OCI-M1 (cell line): ENCODE results near the gene ZNF608.

ENCODE experiments used
- DNase-seq: peaks from one replicate; lab custom pipeline; 2025; lab: John Stamatoyannopoulos, UW

The ZNF608 gene

DNA sequence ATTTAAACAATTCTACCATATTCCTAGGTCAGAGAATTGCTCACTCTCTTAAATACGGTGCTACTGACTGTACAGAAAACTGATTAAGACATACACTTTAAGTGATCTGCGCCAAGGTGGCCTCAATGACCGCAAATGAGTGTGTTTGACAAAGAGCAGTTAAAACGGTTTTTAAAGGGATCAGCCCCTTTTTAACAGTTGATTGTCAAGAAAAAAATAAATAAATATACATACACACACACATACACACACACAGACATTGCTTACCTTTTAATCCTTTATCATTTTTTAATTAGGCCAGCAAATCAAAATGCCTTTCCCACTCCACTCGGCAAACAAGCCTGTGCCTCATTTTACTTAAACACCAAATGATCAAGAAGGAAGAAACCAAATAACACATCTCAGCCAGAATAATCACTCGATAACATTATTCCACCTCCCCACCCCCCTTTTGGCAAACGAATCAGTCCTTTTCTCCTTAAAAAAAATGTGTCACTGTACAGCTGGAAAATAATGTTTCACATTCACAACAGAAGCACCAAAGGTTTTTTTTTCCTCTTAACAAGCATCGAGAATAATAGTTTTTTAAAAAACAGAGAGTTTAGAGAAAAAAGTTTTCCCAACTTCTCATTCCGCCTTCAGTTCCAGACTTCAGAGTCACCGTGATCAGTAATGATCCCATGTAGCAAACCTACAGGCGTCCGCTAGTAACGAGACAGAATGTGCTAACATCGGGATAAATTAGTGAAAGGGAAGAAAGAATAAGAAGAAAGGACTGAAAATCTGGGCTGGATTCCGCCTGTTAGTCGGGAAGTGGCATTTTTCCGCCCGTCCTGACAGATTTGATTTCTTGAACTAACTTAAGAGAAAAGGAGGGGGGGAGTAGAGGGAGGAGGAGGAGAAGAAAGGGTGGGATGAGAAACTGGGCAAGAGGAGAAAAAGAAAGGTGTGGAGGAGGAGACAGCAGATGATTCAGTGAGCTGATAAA is at the start of gene ZNF608:
Gene ZNF608 (minus strand): TSS at position 712 of the 988 bp plus-strand sequence. CDS start 1,650 bp downstream, outside the sequence.
- DNase-seq, result peak; percentile 0

- no peak for DNase-seq
Observed at GRCh38 chr5:124795829-124796228, 49.4 kb upstream of the ZNF608 start.

GRCh38 chr5:124790895-124791732 is 44.7 kb upstream of the ZNF608 start:
- DNase-seq, result no peak

DNA sequence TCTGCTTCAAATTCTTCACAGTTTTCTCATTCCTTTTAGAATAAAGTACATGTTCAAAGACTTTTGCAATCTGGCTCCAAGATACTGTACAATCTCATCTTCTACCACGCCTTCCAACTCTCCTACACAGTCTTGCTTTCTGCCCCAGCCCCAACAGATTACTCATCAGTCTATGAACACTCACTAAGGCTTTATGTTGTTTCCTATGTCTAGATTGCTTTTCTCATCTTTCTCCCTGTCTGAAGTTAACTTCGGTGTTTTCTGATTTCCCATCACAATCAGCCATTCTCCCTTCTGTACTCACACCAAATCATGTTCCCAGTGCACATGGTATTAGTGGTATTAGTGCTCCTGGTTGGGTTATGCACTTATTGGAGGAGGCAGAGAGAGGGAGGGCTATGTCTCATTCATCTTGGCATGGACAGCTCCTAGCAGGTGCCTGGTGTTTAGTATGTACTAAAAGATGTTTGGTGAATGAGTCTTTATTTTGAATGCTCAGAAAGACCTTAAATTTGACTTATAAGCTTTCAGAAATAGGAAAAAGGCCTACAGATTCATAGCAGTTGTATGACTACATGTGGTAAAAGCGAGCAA is 44.0 kb upstream of the ZNF608 start:
- DNase-seq, result no peak

- DNase-seq, result no peak
Observed at GRCh38 chr5:124789104-124789605, 42.7 kb upstream of the ZNF608 start.

DNA sequence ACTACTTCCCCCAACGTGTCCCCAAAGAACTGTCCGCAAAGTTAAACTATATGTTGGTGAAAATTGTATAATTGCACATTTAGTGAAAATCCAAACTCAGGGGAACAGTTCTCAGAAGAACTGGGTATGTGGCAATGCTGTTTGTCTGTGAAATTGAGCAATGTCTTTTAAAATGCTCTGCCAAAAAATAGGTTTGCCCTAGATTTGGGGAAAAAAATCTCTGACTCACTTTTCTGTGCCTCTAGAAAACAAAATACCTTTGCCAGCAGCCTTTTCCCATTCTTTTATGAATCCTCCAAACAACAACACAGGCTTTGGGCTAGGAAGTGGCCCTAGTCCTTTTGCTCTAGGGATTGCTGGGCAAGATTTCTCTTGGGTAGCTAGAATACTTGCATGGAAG is 37.4 kb upstream of the ZNF608 start:
- no peak for DNase-seq

DNA sequence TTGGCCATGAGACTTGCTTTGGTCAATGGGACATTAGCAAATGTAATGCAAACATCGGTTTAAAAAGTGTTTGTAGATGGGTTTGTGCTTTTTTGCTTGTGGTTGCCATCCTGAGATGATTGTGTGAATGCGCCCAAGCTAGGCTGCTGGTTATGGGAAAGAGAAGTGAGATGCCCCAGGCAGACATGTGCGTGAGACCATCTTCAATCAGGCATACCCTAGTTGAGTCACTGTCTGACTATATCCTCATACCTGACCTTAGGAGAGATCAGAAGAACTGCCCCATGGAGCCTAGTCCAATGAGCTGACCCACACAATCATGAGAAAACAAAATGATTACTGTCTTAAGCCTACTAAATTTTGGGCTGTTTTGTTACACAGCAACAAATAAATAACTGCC is 36.8 kb upstream of the ZNF608 start:
- DNase-seq, result no peak

DNA sequence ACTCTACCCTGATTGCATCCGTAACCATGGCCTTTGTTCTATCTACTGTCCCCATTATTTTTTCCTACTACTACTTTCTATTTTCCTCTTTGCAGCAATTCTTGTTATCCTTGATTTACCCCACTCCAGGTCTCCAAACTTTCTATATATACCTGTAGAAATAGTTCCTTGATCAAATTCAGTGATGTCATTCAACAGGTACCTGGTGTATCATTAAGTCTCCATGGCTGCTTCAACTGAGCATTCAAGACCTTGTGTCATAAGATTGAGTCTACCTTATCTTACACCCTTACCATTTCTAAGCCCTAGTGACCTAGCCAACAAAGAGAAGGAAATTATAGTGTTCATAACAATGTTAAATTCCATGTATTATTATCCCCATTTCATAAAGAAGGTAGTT is 35.8 kb upstream of the ZNF608 start:
- no peak for DNase-seq

- DNase-seq, result no peak
Observed at GRCh38 chr5:124780011-124780410, 33.6 kb upstream of the ZNF608 start.

- peak; percentile 54 for DNase-seq
Observed at GRCh38 chr5:124773315-124774311, 27.2 kb upstream of the ZNF608 start.

DNA sequence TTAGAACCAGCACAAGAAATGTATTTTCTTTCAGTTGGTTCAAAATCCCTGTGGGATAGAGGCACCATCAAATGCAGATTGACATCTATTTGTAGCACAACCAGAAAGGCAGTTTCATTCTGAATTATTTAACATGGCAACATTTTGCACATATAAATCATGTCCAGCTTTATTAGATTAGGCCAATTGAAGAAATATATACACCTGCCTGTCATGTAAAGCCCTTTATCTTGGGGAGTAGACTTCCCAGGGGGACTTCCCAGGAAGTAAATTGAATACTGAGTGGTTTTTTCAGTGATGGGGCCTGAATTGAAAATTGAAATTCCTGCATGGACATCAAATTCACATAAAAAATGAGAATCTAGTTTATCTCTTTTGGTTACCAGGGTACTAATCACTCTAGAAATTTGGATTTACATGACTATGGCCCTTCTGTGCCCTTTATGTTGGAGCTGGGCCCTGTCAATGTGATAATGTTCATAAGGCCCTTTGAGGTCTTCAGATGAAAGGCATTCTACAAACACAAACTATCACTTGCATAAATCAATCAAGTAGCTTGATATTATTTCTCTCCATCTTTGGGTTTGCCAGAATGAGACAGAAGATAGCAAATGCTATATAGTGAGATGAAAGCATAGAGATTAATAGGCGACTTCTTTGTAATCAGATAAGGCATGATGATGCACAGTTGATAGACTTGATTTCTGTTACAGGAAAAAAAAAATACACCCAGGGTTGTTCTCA is 26.2 kb upstream of the ZNF608 start:
- DNase-seq, result no peak

GRCh38 chr5:124771761-124772160 is 25.3 kb upstream of the ZNF608 start:
- DNase-seq, result no peak

GRCh38 chr5:124764992-124765611 is 18.7 kb upstream of the ZNF608 start:
- DNase-seq, result no peak

DNA sequence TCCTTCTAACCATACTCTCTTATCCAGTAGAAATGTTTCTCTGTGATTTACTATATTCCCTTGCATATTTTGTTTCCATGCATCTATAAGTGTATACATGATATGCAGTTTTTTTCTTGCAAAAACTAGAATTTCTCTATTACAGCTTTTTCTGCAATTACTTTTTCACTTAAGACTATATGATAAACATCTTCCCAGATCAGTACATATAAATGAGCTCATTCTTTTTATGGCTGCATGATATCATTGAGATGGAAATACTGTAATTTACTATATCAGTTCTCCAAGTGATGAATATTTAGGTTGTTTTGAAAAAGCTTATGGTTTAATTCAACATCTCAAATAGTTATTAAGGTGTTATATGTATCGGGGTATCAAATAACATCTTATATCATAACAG is 18.1 kb upstream of the ZNF608 start:
- no peak for DNase-seq

GRCh38 chr5:124761010-124761409 is 14.6 kb upstream of the ZNF608 start:
- no peak for DNase-seq

- no peak for DNase-seq
Observed at GRCh38 chr5:124760608-124761007, 14.2 kb upstream of the ZNF608 start.

GRCh38 chr5:124755565-124755964 is 9.1 kb upstream of the ZNF608 start:
- no peak for DNase-seq

- DNase-seq, result no peak
Observed at GRCh38 chr5:124755041-124755440, 8.6 kb upstream of the ZNF608 start.

GRCh38 chr5:124754206-124754927 is 7.9 kb upstream of the ZNF608 start:
- no peak for DNase-seq
